ENCODE results near the gene RTL10.

DNA sequence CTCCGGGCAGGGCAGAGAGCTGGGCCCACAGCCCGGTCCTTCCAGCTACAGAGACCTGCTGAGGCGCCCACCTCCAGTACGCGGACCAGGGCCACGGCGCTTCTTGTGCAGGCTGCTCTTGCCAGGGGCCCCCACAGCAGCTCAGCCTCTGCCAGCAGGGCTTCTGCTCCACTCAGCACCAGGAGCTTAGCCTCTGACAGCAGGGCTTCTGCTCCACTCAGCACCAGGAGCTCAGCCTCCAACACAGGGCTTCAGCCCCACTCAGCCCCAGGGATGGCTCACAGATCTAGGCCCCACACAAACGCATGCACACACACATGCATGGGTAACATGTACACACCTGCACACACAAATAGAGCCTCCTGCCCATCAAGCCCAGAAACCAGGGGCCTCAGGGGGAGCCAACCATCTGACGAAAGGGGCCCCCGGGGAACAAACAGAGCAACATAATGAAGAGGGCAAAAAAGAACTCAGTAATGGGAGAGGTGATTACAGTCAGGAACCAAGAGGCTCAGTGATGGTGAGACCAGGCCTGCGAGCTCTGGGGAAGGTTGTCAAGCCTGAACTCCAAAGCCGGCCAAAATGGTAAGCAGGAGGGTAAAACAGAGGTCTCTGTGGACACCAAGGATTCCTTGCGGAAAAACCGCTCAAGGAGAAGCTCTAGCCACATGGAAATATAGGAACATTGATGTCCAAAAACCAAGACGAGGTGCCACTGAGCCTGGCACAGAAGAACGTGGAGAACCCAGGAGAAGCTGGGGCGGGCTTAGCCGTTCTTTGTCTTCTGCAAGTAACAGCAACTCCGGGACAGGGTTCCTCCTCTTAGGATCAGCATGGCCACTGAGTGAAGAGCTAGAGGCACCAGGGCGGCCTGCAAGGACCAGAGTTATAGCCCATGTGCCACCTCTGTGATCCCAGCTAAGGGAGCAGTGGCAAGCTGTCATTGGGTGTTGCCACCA, 46.5 kb downstream of the RTL10 start:
- TF ChIP-seq, protein P1, sequence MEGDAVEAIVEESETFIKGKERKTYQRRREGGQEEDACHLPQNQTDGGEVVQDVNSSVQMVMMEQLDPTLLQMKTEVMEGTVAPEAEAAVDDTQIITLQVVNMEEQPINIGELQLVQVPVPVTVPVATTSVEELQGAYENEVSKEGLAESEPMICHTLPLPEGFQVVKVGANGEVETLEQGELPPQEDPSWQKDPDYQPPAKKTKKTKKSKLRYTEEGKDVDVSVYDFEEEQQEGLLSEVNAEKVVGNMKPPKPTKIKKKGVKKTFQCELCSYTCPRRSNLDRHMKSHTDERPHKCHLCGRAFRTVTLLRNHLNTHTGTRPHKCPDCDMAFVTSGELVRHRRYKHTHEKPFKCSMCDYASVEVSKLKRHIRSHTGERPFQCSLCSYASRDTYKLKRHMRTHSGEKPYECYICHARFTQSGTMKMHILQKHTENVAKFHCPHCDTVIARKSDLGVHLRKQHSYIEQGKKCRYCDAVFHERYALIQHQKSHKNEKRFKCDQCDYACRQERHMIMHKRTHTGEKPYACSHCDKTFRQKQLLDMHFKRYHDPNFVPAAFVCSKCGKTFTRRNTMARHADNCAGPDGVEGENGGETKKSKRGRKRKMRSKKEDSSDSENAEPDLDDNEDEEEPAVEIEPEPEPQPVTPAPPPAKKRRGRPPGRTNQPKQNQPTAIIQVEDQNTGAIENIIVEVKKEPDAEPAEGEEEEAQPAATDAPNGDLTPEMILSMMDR (conservative IDR thresholded peaks at IDR 0.05; ENCODE audit: low read depth, low read length) = no peak
- no peak for TF ChIP-seq BHLHE40 (IDR thresholded peaks at IDR 0.05; ENCODE audit: low read depth, low read length)
- TF ChIP-seq, protein P2, sequence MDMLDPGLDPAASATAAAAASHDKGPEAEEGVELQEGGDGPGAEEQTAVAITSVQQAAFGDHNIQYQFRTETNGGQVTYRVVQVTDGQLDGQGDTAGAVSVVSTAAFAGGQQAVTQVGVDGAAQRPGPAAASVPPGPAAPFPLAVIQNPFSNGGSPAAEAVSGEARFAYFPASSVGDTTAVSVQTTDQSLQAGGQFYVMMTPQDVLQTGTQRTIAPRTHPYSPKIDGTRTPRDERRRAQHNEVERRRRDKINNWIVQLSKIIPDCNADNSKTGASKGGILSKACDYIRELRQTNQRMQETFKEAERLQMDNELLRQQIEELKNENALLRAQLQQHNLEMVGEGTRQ (IDR thresholded peaks at IDR 0.05; ENCODE audit: low read depth, low read length) = no peak
- no peak for TF ChIP-seq MAFK (IDR thresholded peaks at IDR 0.05; ENCODE audit: low read depth, low read length)
